Heart right ventricle (tissue), 16 donors: ENCODE data around the gene OCIAD1. TPM values are rescaled to one million over a fixed set of nuclear protein-coding genes. Genes with fewer than 3 reads are reported as not detected.
A peak's percentile ranks its signal among the peaks of the same experiment; 100 is the strongest.

ENCODE experiments used
- ATAC-seq, 8 donors: fragments of 200-7000 bp; cut with Tn5 transposase; one replicate each; pipeline ENCODE4 v1.9.1; 2020; ENCODE audit warnings: mild to moderate bottlenecking in 8 of 8, moderate library complexity in 8 of 8, moderate number of reproducible peaks in 1 of 8
- DNase-seq, 2 donors: peaks; one replicate each; pipeline ENCODE4 v3.0.0-alpha.2; 2020
- H3K27ac ChIP-seq, 10 donors: fragments of 200-600 bp; sonication (generic) in 2 of 10; one replicate each; pipeline versions ENCODE4 v1.5.0 to v1.8.0; 2020 to 2022; ENCODE audit warnings: mild to moderate bottlenecking in 3 of 10
- H3K27me3 ChIP-seq, 7 donors: fragments of 200-600 bp; one replicate each; pipeline ENCODE4 v1.8.0; 2021 to 2022; ENCODE audit warnings: mild to moderate bottlenecking in 2 of 7
- H3K36me3 ChIP-seq, 9 donors: fragments of 200-600 bp; sonication (generic) in 1 of 9; one replicate each; pipeline versions ENCODE4 v1.5.0 to v1.8.0; 2020 to 2022; ENCODE audit warnings: mild to moderate bottlenecking in 2 of 9
- H3K4me1 ChIP-seq, 9 donors: fragments of 200-600 bp; sonication (generic) in 1 of 9; one replicate each; pipeline versions ENCODE4 v1.5.0 to v1.8.0; 2020 to 2022; ENCODE audit warnings: mild to moderate bottlenecking in 4 of 9
- H3K4me3 ChIP-seq, 10 donors: fragments of 200-600 bp; sonication (generic) in 2 of 10; one replicate each; pipeline versions ENCODE4 v1.5.0 to v1.8.0; 2020 to 2022; ENCODE audit warnings: mild to moderate bottlenecking in 7 of 10, moderate library complexity in 2 of 10
- H3K9me3 ChIP-seq, 11 donors: fragments of 200-600 bp in 10 of 11; sonication (generic) in 2 of 11; one replicate each; pipeline versions ENCODE4 v1.5.0 to v1.8.0; 2013 to 2022; ENCODE audit warnings: mild to moderate bottlenecking in 2 of 11, control low read depth in 1 of 11, moderate library complexity in 1 of 11
- WGBS, 2 donors: extraction: QIAGEN DNeasy Blood & Tissue Kit; methylation state at CpG; one replicate each; pipeline ENCODE4 v1.1.7; 2013; ENCODE audit warnings: inconsistent platforms in 1 of 2; 5-methylcytosine and 5-hydroxymethylcytosine counted together
- intact Hi-C, 10 donors: fragments of 100-400 bp; cut with DNase I; formaldehyde crosslinking; loops; one replicate each; pipeline versions ENCODE4 v1.11.1 to v1.14.2; 2022
- polyA plus RNA-seq, 2 donors: library from polyadenylated mRNA; stranded (reverse); fragments of 200-250 nt; gene quantifications; one replicate each; pipeline ENCODE4 v1.2.3, GENCODE V29; 2013
- total RNA-seq, 10 donors: library from RNA; stranded (reverse); fragmentation: NEBNext Ultra II Directional in 3 of 10; extraction: Animal tissue kit (Norgen Biotek cat#: 25700) in 3 of 10; gene quantifications; one replicate each; pipeline versions ENCODE4 v1.2.1 to v1.2.4, GENCODE V29; 2021 to 2023
- TF ChIP-seq, protein P1 (sequence below), 9 donors: fragments of 200-600 bp; sonication (generic) in 2 of 9; IDR thresholded peaks; one replicate each; pipeline versions ENCODE4 v1.5.0 to v1.8.0; 2021 to 2022; ENCODE audit warnings: antibody characterized with exemption in 9 of 9, mild to moderate bottlenecking in 5 of 9, moderate library complexity in 1 of 9
- donor health status: Arrhythmogenic right ventricular cardiomyopathy.
- donor health status: ischemic (EF 13 %, LVEDD 7.1; RV severe dilation, severe dysfunction).
- donor health status: healthy with polysubstance abuse.
- donor health status: DM: no; HTN: yes; CAD: no.
- donor health status: DM: no; HTN: no; CAD: no.
- donor health status: ischemic (EF 25% LVEDD 6.9; RV normal size, moderate dysfunction).
- donor health status: ischemic (EF 25% LVEDD 5.7; RV mildly dilated, moderate dysfunction).
- donor health status: healthy.
- donor health status: DM: yes; HTN: yes; CAD: no.
- donor health status: Ischemic cardiomyopathy.
- donor health status: ischemic (EF 35%, LVEDD 5.7; RV mildly dilated, moderate dysfunction).
- donor health status: nonischemic (EF 11% LVEDD 7.7; RV severe dilation, severe dysfunction).
- donor health status: DM: yes; HTN: yes; CAD: no.
- donor health status: PGD.
- donor health status: ischemic (EF 29% LVEDD 5.4; RV normal size, mild dysfunction).
- donor health status: nonischemic (EF 23%, LVEDD 6.1; RV moderate dilation, normal function).

Gene OCIAD1
- total and polyA plus RNA-seq, 12 donors: 106 to 183 (median 156) TPM

DNA sequence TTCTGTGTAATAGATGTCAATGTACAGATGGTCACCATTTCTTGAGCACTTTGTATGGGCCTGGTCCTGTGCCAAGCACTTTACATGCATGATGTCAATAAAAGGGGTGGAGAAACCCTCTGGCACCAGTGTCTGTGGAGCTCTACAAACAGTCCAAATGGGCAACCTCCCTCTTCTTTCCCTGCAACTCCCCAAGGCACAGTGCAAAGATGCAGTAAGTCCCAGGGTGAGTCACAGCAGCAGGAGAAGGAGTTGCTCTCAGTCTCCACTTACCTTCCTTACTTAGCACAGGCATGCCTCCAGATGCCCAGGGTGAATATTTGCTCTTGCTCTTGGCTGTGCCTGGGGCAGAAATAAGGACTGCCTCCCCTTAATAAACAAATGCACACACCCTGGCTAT is 71.4 kb downstream of the OCIAD1 start:
- no peak for DNase-seq
- peaks cover 0 to 32% (median 12%) of the 10 kb centered on the region in 9 donors for H3K4me1 ChIP-seq
- TF ChIP-seq, protein P1, sequence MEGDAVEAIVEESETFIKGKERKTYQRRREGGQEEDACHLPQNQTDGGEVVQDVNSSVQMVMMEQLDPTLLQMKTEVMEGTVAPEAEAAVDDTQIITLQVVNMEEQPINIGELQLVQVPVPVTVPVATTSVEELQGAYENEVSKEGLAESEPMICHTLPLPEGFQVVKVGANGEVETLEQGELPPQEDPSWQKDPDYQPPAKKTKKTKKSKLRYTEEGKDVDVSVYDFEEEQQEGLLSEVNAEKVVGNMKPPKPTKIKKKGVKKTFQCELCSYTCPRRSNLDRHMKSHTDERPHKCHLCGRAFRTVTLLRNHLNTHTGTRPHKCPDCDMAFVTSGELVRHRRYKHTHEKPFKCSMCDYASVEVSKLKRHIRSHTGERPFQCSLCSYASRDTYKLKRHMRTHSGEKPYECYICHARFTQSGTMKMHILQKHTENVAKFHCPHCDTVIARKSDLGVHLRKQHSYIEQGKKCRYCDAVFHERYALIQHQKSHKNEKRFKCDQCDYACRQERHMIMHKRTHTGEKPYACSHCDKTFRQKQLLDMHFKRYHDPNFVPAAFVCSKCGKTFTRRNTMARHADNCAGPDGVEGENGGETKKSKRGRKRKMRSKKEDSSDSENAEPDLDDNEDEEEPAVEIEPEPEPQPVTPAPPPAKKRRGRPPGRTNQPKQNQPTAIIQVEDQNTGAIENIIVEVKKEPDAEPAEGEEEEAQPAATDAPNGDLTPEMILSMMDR (IDR thresholded peaks at IDR 0.05): no peak
- no peak for ATAC-seq
- H3K36me3 ChIP-seq: peaks cover 0 to 18% (median 0%) of the 10 kb centered on the region in 9 donors
- intact Hi-C loops: loop anchor here in 1 of 10 donors (10.0 kb wide), 1 partner anchor 53 kb away; no protein-coding TSS in a partner anchor
- no peak overlapping the region for H3K27ac ChIP-seq
- H3K9me3 ChIP-seq: no peaks in the 10 kb centered on the region
- H3K4me3 ChIP-seq: no peak overlapping the region
- no peaks in the 10 kb centered on the region for H3K27me3 ChIP-seq

DNA sequence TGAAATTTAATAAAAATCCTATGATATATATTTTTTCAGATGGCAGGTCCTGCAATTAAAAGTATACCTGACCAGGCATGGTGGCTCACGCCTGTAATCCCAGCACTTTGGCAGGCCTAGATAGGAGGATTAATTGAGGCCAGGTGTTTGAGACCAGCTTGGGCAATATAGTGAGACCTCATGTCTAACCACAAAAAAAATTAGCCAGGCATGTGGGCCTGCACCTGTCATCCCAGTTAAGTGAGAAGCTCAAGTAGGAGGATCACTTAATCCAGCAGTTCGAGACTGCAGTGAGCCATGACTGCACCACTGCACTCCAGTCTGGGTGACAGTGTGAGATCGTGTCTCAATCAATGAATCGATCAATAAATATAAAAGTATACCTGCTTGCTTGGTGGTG is 73.2 kb downstream of the OCIAD1 start:
- H3K9me3 ChIP-seq: no peaks in the 10 kb centered on the region
- no peak overlapping the region for H3K4me3 ChIP-seq
- H3K4me1 ChIP-seq: peaks cover 0 to 29% (median 12%) of the 10 kb centered on the region in 9 donors
- 96 to 99% methylated on average over 4 of the region's 4 CpGs for WGBS, 2 donors
- DNase-seq: no peak
- intact Hi-C loops: loop anchor here in 1 of 10 donors (10.0 kb wide), 1 partner anchor 51 kb away; no protein-coding TSS in a partner anchor
- H3K36me3 ChIP-seq: peaks cover 0 to 15% (median 0%) of the 10 kb centered on the region in 9 donors
- no peak overlapping the region for H3K27ac ChIP-seq
- no peak for ATAC-seq
- H3K27me3 ChIP-seq: no peaks in the 10 kb centered on the region
- TF ChIP-seq, protein P1 (IDR thresholded peaks at IDR 0.05): no peak

DNA sequence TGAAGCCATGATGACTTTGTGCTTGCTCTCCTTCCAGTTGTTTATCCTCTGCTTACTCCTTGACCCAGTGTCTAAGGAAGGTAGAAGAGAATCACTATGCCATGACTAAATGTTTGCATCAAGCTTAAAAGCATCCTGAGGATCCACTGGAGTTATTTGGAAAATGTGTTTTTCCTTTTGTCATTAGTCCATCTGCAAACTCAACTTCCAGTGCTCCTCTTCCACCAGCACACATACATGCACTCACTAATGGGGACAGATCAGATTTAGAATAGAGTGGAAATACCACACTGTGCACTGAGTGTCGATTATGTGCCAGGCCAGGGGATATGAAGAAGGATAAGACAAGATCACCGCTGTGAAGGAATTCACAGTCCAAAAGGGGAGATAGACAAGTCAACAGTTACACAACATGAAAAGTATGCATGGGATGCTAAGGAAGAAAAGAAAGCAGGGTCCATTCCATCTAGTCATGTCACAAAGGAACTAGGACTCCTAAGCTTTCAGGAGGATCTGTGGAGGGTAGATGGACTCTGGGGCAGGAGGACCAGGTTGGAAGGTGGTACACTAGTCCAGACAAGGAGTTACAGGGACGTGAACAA is 73.8 kb downstream of the OCIAD1 start:
- no peak for ATAC-seq
- Histone ChIP-seq H3K27me3 (no peaks in the 10 kb centered on the region), H3K27ac (no peak overlapping the region), H3K4me3 (no peak overlapping the region), H3K9me3 (no peaks in the 10 kb centered on the region), H3K4me1 (peaks cover 0 to 24% (median 12%) of the 10 kb centered on the region in 9 donors), H3K36me3 (peaks cover 0 to 15% (median 0%) of the 10 kb centered on the region in 9 donors)
- intact Hi-C loops: loop anchor here in 3 of 10 donors (5.0 to 10.0 kb wide), 3 partner anchors 50 to 327 kb away; partner anchors contain the start of gene FRYL (in 1 of the 3)
- no peak for DNase-seq
- TF ChIP-seq, protein P1 (IDR thresholded peaks at IDR 0.05): no peak
- 73 to 75% methylated on average over 3 of the region's 3 CpGs for WGBS, 2 donors

DNA sequence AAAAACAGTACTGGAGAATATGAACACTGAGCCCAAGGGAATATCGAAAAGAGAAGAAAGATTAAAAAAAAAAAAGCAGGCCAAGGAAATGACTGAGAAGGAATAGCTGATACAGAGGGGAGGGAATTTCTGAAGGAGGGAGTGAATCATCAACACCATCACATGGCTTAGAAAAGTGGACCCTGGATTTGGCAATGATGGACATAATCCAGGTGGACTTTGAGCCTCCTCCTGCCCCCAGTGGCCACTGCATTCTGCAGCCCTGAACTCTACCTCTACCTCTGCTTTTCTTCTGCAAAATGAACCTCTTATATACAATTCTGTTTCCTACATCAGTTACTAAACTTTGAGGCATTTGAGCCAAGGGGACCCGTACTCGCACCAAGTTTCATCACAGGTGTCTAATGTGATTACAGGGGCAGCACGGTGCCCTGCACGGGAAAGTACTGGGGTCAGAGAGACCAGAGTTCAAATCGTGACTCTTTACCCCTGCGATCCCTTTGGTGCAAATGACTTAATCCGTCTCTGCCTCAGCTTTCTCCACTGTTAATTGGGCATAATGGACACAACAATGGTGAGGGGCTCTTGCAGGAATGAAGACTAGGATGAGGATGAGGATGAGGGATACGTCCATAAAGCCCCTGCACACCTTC is 74.6 kb downstream of the OCIAD1 start:
- TF ChIP-seq, protein P1 (IDR thresholded peaks at IDR 0.05): no peak
- DNase-seq: no peak
- H3K4me3 ChIP-seq: peak overlapping the region in 9 of 10 donors; percentile 55 to 84 (median 71)
- H3K9me3 ChIP-seq: no peaks in the 10 kb centered on the region
- ATAC-seq: no peak
- no peaks in the 10 kb centered on the region for H3K27me3 ChIP-seq
- peaks cover 0 to 15% (median 0%) of the 10 kb centered on the region in 9 donors for H3K36me3 ChIP-seq
- WGBS, 2 donors: 83 to 85% methylated on average over 9 of the region's 9 CpGs
- intact Hi-C loops: loop anchor here in 3 of 10 donors (5.0 to 10.0 kb wide), 3 partner anchors 49 to 328 kb away; partner anchors contain the start of gene FRYL (in 1 of the 3)
- peak overlapping the region in 2 of 10 donors; percentile 72 to 80 for H3K27ac ChIP-seq
- H3K4me1 ChIP-seq: peaks cover 0 to 19% (median 12%) of the 10 kb centered on the region in 9 donors
